HEK293 (cell line): Measurements from ENCODE around the gene GAGE10.

Experiments
- CTCF ChIA-PET: fragments of 350-600 bp; formaldehyde crosslinking; extraction: SDS; loops from one replicate; lab custom pipeline; 2021; ENCODE audit warnings: antibody characterized with exemption; lab: Yijun Ruan, JAX
- POLR2A ChIA-PET: fragments of 300-600 bp; formaldehyde crosslinking; extraction: SDS; loops from one replicate; lab custom pipeline; 2020; ENCODE audit warnings: antibody characterized with exemption, inconsistent platforms; lab: Yijun Ruan, JAX
- H3K27ac ChIP-seq: fragments of 200-500 bp; sonication (Bioruptor generic); 2 replicates; pipeline ENCODE4 v1.5.1; 2014; ENCODE audit warnings: low read depth, low read length, control low read depth, inconsistent platforms; ENCODE audit errors: extremely low read depth
- H3K36me3 ChIP-seq, 2 experiments: fragments of 200-500 bp in 1 of 2; sonication (Bioruptor generic) in 1 of 2; 1 replicate in 1 of 2; 2 replicates in 1 of 2; pipeline ENCODE4 v1.5.1; 2014 to 2017; ENCODE audit warnings: inconsistent platforms in 2 of 2, low read length in 2 of 2; ENCODE audit not compliant: control insufficient read depth in 2 of 2, insufficient read depth in 1 of 2
- H3K4me1 ChIP-seq: fragments of 200-500 bp; sonication (Bioruptor generic); 2 replicates; pipeline ENCODE4 v1.5.1; 2014; ENCODE audit warnings: mild to moderate bottlenecking, low read length, inconsistent platforms; ENCODE audit not compliant: control insufficient read depth, insufficient read depth
- H3K4me3 ChIP-seq: 2 replicates; pipeline ENCODE4 v1.5.1; 2011; ENCODE audit warnings: low read depth, mild to moderate bottlenecking, control low read depth, low read length, moderate library complexity
- H3K9me3 ChIP-seq: fragments of 200-500 bp; sonication (Bioruptor generic); 2 replicates; pipeline ENCODE4 v1.5.1; 2014; ENCODE audit warnings: low read depth, low read length, inconsistent platforms; ENCODE audit not compliant: control insufficient read depth, insufficient read depth
- KLF7 ChIP-seq: fragments of 450-650 bp; formaldehyde crosslinking; IDR thresholded peaks from 2 replicates; pipeline ENCODE4 v1.5.1; 2016; ENCODE audit warnings: missing biosample characterization, missing genetic modification characterization, borderline replicate concordance
- PRDM2 ChIP-seq: fragments of 450-650 bp; formaldehyde crosslinking; IDR thresholded peaks from 2 replicates; pipeline ENCODE4 v1.5.1; 2016; ENCODE audit warnings: missing biosample characterization, missing genetic modification characterization, borderline replicate concordance
- RBAK ChIP-seq: fragments of 450-650 bp; formaldehyde crosslinking; IDR thresholded peaks from 2 replicates; pipeline ENCODE4 v1.5.1; 2016; ENCODE audit warnings: missing biosample characterization, missing genetic modification characterization
- SP7 ChIP-seq: fragments of 450-650 bp; formaldehyde crosslinking; IDR thresholded peaks from 2 replicates; pipeline ENCODE4 v1.5.1; 2016; ENCODE audit warnings: missing biosample characterization, missing genetic modification characterization
- WT1 ChIP-seq: fragments of 450-650 bp; formaldehyde crosslinking; IDR thresholded peaks from 2 replicates; pipeline ENCODE4 v1.5.1; 2016; ENCODE audit warnings: missing biosample characterization, missing genetic modification characterization
- ZBTB26 ChIP-seq: fragments of 450-650 bp; formaldehyde crosslinking; optimal IDR thresholded peaks from 2 replicates; pipeline ENCODE3; 2016; ENCODE audit warnings: missing biosample characterization, mild to moderate bottlenecking, missing genetic modification characterization
- ZNF132 ChIP-seq: fragments of 450-650 bp; formaldehyde crosslinking; IDR thresholded peaks from 2 replicates; pipeline ENCODE4 v1.5.1; 2017; ENCODE audit warnings: missing biosample characterization, missing genetic modification characterization, borderline replicate concordance
- ZNF155 ChIP-seq: fragments of 450-650 bp; formaldehyde crosslinking; IDR thresholded peaks from 2 replicates; pipeline ENCODE4 v1.5.1; 2016; ENCODE audit warnings: missing biosample characterization, missing genetic modification characterization
- ZNF214 ChIP-seq: fragments of 450-650 bp; formaldehyde crosslinking; IDR thresholded peaks from 2 replicates; pipeline ENCODE4 v1.5.1; 2017; ENCODE audit warnings: missing biosample characterization, mild to moderate bottlenecking, missing genetic modification characterization, borderline replicate concordance
- ZNF221 ChIP-seq: fragments of 450-650 bp; formaldehyde crosslinking; IDR thresholded peaks from 2 replicates; pipeline ENCODE4 v1.5.1; 2017; ENCODE audit warnings: missing biosample characterization, missing genetic modification characterization, borderline replicate concordance
- ZNF266 ChIP-seq: fragments of 450-650 bp; formaldehyde crosslinking; IDR thresholded peaks from 2 replicates; pipeline ENCODE4 v1.5.1; 2016; ENCODE audit warnings: missing biosample characterization, missing genetic modification characterization, low read depth
- ZNF350 ChIP-seq: fragments of 450-650 bp; formaldehyde crosslinking; IDR thresholded peaks from 2 replicates; pipeline ENCODE4 v1.5.0; 2017; ENCODE audit warnings: missing biosample characterization, mild to moderate bottlenecking, missing genetic modification characterization
- ZNF501 ChIP-seq: fragments of 450-650 bp; formaldehyde crosslinking; IDR thresholded peaks from 2 replicates; pipeline ENCODE4 v1.5.1; 2016; ENCODE audit warnings: missing biosample characterization, missing genetic modification characterization
- ZNF514 ChIP-seq: fragments of 450-650 bp; formaldehyde crosslinking; IDR thresholded peaks from 2 replicates; pipeline ENCODE4 v1.5.1; 2016; ENCODE audit warnings: missing biosample characterization, missing genetic modification characterization
- ZNF544 ChIP-seq: fragments of 450-650 bp; formaldehyde crosslinking; IDR thresholded peaks from 2 replicates; pipeline ENCODE4 v1.5.0; 2017; ENCODE audit warnings: missing biosample characterization, missing genetic modification characterization
- ZNF843 ChIP-seq: fragments of 450-650 bp; formaldehyde crosslinking; IDR thresholded peaks from 2 replicates; pipeline ENCODE4 v1.5.1; 2016; ENCODE audit warnings: missing biosample characterization, missing genetic modification characterization
- ZSCAN4 ChIP-seq: fragments of 450-650 bp; formaldehyde crosslinking; IDR thresholded peaks from 2 replicates; pipeline ENCODE4 v1.5.1; 2017; ENCODE audit warnings: missing biosample characterization, missing genetic modification characterization

GAGE10 gene

GRCh38 chrX:49263631-49264030 is 39.8 kb upstream of the GAGE10 start (continued):
- TF ChIP-seq PRDM2 (tag by site-specific recombination) = no peak

- H3K27ac ChIP-seq = no peak within 1 kb of the TSS
- ChIA-PET CTCF (no interaction called here), POLR2A (no interaction called here)
- no peaks in the 10 kb centered on the region for H3K4me1 ChIP-seq
- H3K4me3 ChIP-seq = no peak within 1 kb of the TSS
- TF ChIP-seq ZNF843 (tag by site-specific recombination) (no peak), WT1 (tag by site-specific recombination) (no peak), ZNF214 (tag by site-specific recombination) (no peak), ZBTB26 (tag by site-specific recombination) (no peak), ZSCAN4 (no peak), KLF7 (tag by site-specific recombination) (no peak), ZNF155 (tag by site-specific recombination) (no peak), ZNF501 (tag by site-specific recombination) (no peak), SP7 (no peak), RBAK (tag by site-specific recombination) (no peak), ZNF266 (tag by site-specific recombination) (no peak), ZNF514 (no peak), ZNF544 (no peak), ZNF350 (tag by site-specific recombination) (no peak), ZNF132 (tag by site-specific recombination) (no peak), ZNF221 (no peak)
- H3K36me3 ChIP-seq = no peaks in the 10 kb centered on the region
- H3K9me3 ChIP-seq = no peaks in the 10 kb centered on the region
These were observed 39.0 kb upstream of the GAGE10 start, which contains the start of gene FOXP3 for GRCh38 chrX:49264460-49264859. FOXP3 (minus strand) TSS chrX:49264710; CDS start chrX:49258505, 6,205 bp downstream.
